ENCODE measurements around the gene SPRY4.
"Not testable (repeated sequence)": the region's sequence is repeated elsewhere in the genome, so short reads cannot be mapped to it uniquely, and the experiment has no call there.

Gene SPRY4

DNA sequence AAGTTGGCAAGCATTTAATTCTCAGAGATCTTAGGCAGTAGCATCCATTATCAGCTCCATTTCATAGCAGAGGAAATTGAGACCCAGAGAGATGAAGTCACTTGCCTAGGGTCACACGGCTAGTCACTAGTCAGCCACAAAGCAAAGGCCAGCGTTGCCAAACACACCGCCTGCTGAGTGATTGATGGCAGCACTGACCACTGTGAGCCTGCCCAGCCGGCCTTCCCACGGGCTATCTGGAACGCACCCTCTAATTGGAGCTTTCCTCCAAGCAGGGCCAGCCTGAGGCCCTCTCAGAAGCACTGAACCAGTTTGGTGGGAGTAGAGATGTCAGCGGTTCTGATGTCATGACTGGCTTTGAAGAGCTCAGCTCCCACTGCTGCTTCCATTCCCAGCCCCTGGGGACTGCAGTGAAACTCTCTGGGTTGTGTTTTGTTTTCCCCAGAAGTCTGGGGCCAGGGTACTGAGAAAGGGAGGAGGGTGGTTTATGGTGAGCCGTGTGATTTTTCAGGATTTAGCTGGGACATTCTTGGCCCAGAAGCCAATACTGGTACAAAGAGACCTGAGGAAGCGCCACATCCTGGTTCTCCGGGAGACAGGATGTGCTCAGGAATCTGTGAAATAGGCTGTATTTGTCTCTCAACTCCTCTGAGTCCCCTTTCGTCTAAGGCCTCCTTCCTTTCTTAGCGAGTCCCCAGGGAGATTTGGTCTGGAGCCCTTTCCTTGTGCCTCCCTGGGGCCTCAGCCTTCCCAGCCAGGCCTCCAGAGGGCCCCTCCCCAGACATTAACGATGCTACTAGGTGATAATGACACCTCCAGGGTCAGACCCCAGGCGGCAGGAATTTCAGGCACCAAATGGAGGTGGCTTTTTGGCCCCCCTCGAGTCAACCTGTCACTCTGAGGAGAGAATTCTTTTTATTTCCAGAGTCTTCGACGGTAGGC lies 44.5 kb downstream of the SPRY4 start:
- H3K36me3 Mint-ChIP-seq, result no peaks in the 10 kb centered on the region
- H3K4me1 Mint-ChIP-seq, result no peaks in the 10 kb centered on the region
- no peak for ATAC-seq
- no peaks in the 10 kb centered on the region for H3K27me3 Mint-ChIP-seq
- H3K9me3 Mint-ChIP-seq, result no peaks in the 10 kb centered on the region
- no peak overlapping the region for H3K4me3 Mint-ChIP-seq
- H3K27ac Mint-ChIP-seq, result no peak overlapping the region

- H3K27ac Mint-ChIP-seq, result no peak overlapping the region
- no peaks in the 10 kb centered on the region for H3K27me3 Mint-ChIP-seq
- no peaks in the 10 kb centered on the region for H3K36me3 Mint-ChIP-seq
- H3K4me1 Mint-ChIP-seq, result no peaks in the 10 kb centered on the region
- H3K9me3 Mint-ChIP-seq, result no peaks in the 10 kb centered on the region
- no peak overlapping the region for H3K4me3 Mint-ChIP-seq
- no peak for ATAC-seq
Measured at GRCh38 chr5:142278627-142279026, 46.2 kb downstream of the SPRY4 start.

- H3K27me3 Mint-ChIP-seq, result no peaks in the 10 kb centered on the region
- no peaks in the 10 kb centered on the region for H3K36me3 Mint-ChIP-seq
- ATAC-seq, result no peak
- H3K9me3 Mint-ChIP-seq, result no peaks in the 10 kb centered on the region
- H3K4me1 Mint-ChIP-seq, result no peaks in the 10 kb centered on the region
- H3K4me3 Mint-ChIP-seq, result no peak overlapping the region
- H3K27ac Mint-ChIP-seq, result no peak overlapping the region
Measured at GRCh38 chr5:142277796-142278195, 47.0 kb downstream of the SPRY4 start.

- ATAC-seq, result no peak
- H3K4me3 Mint-ChIP-seq, result no peak overlapping the region
- no peaks in the 10 kb centered on the region for H3K9me3 Mint-ChIP-seq
- peaks cover 8% of the 10 kb centered on the region for H3K27me3 Mint-ChIP-seq
- no peak overlapping the region for H3K27ac Mint-ChIP-seq
- no peaks in the 10 kb centered on the region for H3K36me3 Mint-ChIP-seq
- H3K4me1 Mint-ChIP-seq, result no peaks in the 10 kb centered on the region
Measured at GRCh38 chr5:142276517-142276916, 48.3 kb downstream of the SPRY4 start.

DNA sequence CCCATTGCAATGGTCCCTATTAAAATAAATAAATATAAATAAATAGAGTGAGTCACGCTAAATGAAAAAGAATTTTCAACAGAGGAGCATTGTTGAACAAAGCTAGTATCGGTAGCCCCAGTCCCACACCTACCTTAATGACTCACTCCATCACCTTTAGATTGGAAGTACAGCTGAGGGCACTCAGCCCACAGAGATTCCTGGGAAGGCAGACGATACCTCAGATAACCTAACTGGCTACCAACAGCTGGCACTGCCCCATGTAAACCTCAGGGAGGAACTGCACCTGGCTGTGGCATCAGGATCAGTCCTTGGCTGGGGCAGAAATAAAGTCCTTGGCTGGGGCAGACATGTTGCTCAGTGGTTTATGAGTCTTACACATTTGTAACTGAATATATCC lies 49.3 kb downstream of the SPRY4 start:
- H3K27me3 Mint-ChIP-seq, result peaks cover 10% of the 10 kb centered on the region
- no peak for ATAC-seq
- no peaks in the 10 kb centered on the region for H3K9me3 Mint-ChIP-seq
- no peak overlapping the region for H3K27ac Mint-ChIP-seq
- H3K4me1 Mint-ChIP-seq, result no peaks in the 10 kb centered on the region
- H3K36me3 Mint-ChIP-seq, result no peaks in the 10 kb centered on the region
- H3K4me3 Mint-ChIP-seq, result no peak overlapping the region

DNA sequence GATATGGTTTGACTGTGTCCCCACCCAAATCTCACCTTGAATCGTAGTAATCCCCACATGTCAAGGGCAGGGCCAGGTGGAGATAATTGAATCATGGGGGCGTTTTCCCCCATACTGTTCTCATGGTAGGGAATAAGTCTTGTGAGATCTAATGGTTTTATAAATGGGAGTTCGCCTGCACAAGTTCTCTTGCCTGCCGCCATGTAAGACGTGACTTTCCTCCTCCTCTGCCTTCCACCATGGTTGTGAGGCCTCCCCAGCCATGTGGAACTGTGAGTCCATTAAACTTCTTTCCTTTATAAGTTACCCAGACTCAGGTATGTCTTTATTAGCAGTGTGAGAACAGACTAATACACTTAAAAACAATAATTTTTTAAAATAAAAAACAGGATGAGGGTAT lies 52.2 kb downstream of the SPRY4 start:
- H3K4me1 Mint-ChIP-seq, H3K4me3 Mint-ChIP-seq, ATAC-seq, H3K36me3 Mint-ChIP-seq, H3K27me3 Mint-ChIP-seq, H3K27ac Mint-ChIP-seq, H3K9me3 Mint-ChIP-seq: not testable (repeated sequence)

- H3K27me3 Mint-ChIP-seq, result peaks cover 26% of the 10 kb centered on the region
- ATAC-seq, H3K9me3 Mint-ChIP-seq, H3K4me3 Mint-ChIP-seq, H3K27ac Mint-ChIP-seq, H3K4me1 Mint-ChIP-seq, H3K36me3 Mint-ChIP-seq: not testable (repeated sequence)
Measured at GRCh38 chr5:142264084-142264483, 60.7 kb downstream of the SPRY4 start.

GRCh38 chr5:142263346-142263745 lies 61.5 kb downstream of the SPRY4 start:
- Mint-ChIP-seq H3K4me1 (no peaks in the 10 kb centered on the region), H3K36me3 (no peaks in the 10 kb centered on the region), H3K27ac (no peak overlapping the region), H3K4me3 (no peak overlapping the region), H3K9me3 (peaks cover 5% of the 10 kb centered on the region), H3K27me3 (peaks cover 26% of the 10 kb centered on the region)
- ATAC-seq, result no peak

GRCh38 chr5:142262683-142263082 lies 62.1 kb downstream of the SPRY4 start:
- no peak overlapping the region for H3K4me3 Mint-ChIP-seq
- no peak overlapping the region for H3K27ac Mint-ChIP-seq
- H3K4me1 Mint-ChIP-seq, result no peaks in the 10 kb centered on the region
- peaks cover 26% of the 10 kb centered on the region for H3K27me3 Mint-ChIP-seq
- ATAC-seq, result no peak
- H3K9me3 Mint-ChIP-seq, result peaks cover 5% of the 10 kb centered on the region
- no peaks in the 10 kb centered on the region for H3K36me3 Mint-ChIP-seq

Measured in stimulated activated memory B cell treated with anti-CD40 and anti-IgM and Interleukin-4, amounts not matched to agents 10 μg/mL and 1 μg/mL and 100 μg/mL, for 72 hours (primary cell).